GM12891 (cell line): ENCODE data around the gene FAM199X.

Experiments
- DNase-seq: peaks from one replicate; pipeline ENCODE4 v3.0.0; 2011; ENCODE audit warnings: low spot score; ENCODE audit not compliant: insufficient read length
- FAIRE-seq: peaks from 2 replicates; lab custom pipeline; 2011; peaks lifted over from hg19 to GRCh38; lab: Jason Lieb, UNC
- PAX5 ChIP-seq: IDR thresholded peaks from 2 replicates; pipeline ENCODE4 v1.6.1; 2011; ENCODE audit warnings: low read length, moderate library complexity, mild to moderate bottlenecking; ENCODE audit not compliant: insufficient read depth, severe bottlenecking
- POLR2A ChIP-seq: IDR thresholded peaks from 2 replicates; pipeline ENCODE4 v1.6.1; 2011; ENCODE audit warnings: low read depth, low read length, control low read depth
- POLR2AphosphoS5 ChIP-seq: IDR thresholded peaks from 2 replicates; pipeline ENCODE4 v1.6.1; 2011; ENCODE audit warnings: low read depth, low read length, control low read depth
- POU2F2 ChIP-seq: IDR thresholded peaks from 2 replicates; pipeline ENCODE4 v1.6.1; 2011; ENCODE audit warnings: low read depth, mild to moderate bottlenecking, control low read depth, low read length, moderate library complexity
- SPI1 ChIP-seq: IDR thresholded peaks from 2 replicates; pipeline ENCODE4 v1.6.1; 2011; ENCODE audit warnings: low read depth, low read length, control low read depth
- TAF1 ChIP-seq: IDR thresholded peaks from 2 replicates; pipeline ENCODE4 v1.6.1; 2011; ENCODE audit warnings: low read depth, low read length, control low read depth

The FAM199X gene

GRCh38 chrX:104137496-104137895, 28.8 kb upstream of the FAM199X start:
- FAIRE-seq (no peak), DNase-seq (no peak)
- TF ChIP-seq SPI1 (no peak), POLR2A (no peak), PAX5 (no peak), POU2F2 (no peak), POLR2AphosphoS5 (no peak), TAF1 (no peak)

GRCh38 chrX:104141087-104141760, 25.0 kb upstream of the FAM199X start:
- DNase-seq (no peak), FAIRE-seq (no peak)
- no peak for TF ChIP-seq POU2F2
- no peak for TF ChIP-seq POLR2A
- TF ChIP-seq SPI1, result no peak
- TF ChIP-seq TAF1, result no peak

DNA sequence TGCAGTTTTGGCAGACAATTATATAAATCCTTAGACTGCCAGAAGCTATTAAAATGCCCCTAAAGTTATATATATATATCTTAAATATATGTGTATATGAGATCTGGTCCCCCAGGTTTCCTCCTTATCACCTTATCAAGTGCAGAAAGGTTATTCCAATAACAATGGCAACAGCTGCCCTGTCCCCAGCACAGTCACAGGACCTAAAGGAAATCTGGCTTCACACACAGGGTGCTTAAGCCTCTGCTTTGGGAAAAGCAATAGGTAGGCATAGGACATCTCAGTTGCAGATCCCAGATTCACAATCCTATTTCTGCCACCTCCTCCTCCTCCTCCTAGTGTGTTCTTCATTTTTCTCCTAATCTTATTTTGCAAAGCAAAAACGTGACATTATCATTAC, 15.2 kb upstream of the FAM199X start:
- no peak for FAIRE-seq
- no peak for DNase-seq
- no peak for TF ChIP-seq POU2F2
- no peak for TF ChIP-seq PAX5
- no peak for TF ChIP-seq POLR2A

DNA sequence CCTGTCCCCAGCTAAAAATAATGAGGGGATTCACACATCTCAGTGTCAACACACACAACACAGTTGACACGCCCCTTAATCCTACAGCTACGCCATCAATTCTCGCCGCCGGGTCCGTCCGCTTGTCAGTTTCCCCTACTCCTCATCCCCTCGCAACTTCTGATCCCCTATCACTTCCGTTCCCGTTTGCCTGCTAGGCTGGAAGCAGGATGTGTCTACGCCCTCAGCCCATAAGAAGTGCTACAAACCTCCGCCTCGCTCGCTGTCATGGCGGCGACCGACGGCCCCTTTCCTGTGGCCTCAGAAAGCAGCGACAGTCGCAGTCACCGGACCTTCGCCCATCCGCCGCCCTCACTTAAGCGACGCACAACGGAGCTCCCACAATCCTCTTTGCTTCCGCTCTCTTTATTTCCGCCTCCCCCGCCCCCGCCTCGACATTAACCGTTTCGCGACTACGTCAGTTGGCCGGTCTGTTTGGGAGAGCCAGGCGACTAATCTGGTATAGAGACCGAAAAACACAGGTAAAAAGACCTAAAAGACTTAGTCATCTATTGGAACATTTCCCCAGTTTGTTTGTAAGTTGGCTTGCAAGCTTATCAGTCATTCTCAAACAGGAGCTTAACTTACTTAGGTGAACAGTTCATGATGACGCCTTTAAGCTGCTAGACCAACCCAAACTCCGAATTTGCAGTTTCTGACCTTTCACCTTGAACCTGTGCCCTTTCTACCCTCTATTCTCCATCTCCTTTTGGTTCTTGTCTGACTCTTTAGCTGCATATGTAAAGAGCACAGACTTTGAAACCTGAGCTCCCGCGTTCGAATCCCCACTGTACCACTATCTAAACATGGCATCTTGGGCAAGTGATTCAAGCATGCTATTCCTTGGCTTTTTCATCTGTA, 9.4 kb upstream of the FAM199X start, which contains the start of gene SLC25A53:
TSS of gene SLC25A53 (minus strand) at position 380 of the 900 bp plus-strand sequence. CDS start 51,752 bp downstream, outside the sequence.
- FAIRE-seq (peak; percentile 91), DNase-seq (peak; percentile 19)
- TF ChIP-seq SPI1 (peak; percentile 23; the same call in 1 of the 2 replicates), PAX5 (no peak), POLR2A (peak; percentile 72), TAF1 (peak; percentile 55; the same call in 1 of the 2 replicates), POU2F2 (0 out of 2 replicates have a peak, but pooled peaks have one; percentile 14), POLR2AphosphoS5 (peak; percentile 62)

DNA sequence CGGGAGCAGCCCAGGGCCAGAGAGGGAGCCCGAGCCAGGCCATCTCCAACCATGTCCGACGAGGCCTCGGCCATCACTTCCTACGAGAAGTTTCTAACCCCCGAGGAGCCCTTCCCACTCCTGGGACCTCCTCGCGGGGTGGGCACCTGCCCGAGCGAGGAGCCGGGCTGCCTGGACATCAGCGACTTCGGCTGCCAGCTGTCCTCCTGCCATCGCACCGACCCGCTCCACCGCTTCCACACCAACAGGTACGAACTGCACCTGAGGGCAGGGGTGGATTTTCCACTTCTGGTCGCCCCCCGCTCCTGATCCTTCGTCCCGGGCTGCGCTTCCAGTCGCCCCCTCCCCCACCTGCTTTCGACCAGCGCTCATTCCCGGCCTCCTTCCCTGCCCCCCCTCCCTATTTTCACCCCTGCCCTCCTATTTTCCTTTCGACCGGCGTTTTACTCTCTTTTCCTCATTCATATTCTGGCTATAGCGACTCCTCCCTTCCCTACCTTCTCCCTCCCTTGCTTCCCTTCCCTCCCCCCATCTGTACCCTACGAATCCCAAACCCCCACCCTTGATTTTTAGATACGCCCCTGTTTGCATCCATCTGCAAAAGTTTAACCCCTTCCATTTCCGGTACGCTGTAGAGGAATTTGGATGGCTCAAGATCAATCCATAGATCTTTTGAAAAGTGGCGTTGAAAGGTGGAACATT, 633 bp downstream of the FAM199X start:
- FAIRE-seq (peak; percentile 52), DNase-seq (no peak)
- no peak for TF ChIP-seq POLR2AphosphoS5
- TF ChIP-seq POLR2A, result no peak
- TF ChIP-seq SPI1, result no peak
- TF ChIP-seq PAX5, result no peak
- no peak for TF ChIP-seq TAF1
- no peak for TF ChIP-seq POU2F2

DNA sequence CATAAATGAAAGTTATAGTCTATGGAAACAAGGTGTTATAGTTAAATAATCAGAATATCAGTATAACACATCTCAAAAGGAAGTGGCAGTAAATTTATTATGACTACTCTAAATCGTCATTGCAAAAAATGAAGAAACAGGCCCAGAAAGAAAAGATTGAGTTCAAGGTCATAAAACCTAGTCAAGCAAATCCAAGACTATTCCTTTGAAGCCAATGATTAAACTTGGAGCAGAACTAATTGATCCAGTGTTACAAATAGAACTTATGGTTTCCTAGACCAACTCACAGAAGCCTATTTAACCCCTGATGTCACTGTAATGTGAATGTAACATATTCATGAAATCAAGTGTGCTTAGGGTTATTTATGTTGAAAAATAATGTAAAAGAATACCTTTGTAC, 1.9 kb downstream of the FAM199X start:
- TF ChIP-seq POU2F2 (no peak), POLR2A (no peak), TAF1 (no peak), POLR2AphosphoS5 (no peak), SPI1 (no peak), PAX5 (no peak)
- DNase-seq, result no peak
- no peak for FAIRE-seq

GRCh38 chrX:104172121-104172520, 5.9 kb downstream of the FAM199X start:
- FAIRE-seq, result no peak
- DNase-seq, result no peak
- no peak for TF ChIP-seq PAX5
- TF ChIP-seq SPI1, result no peak
- no peak for TF ChIP-seq POLR2AphosphoS5
- TF ChIP-seq POU2F2, result no peak
- no peak for TF ChIP-seq POLR2A
- no peak for TF ChIP-seq TAF1

GRCh38 chrX:104172788-104173187, 6.5 kb downstream of the FAM199X start:
- no peak for DNase-seq
- FAIRE-seq, result no peak
- TF ChIP-seq POLR2AphosphoS5 (no peak), POLR2A (no peak), TAF1 (no peak), POU2F2 (no peak), PAX5 (no peak), SPI1 (no peak)
